IPS DF 4.7 (cell line): Measurements from ENCODE around the gene CCDC80.

Source experiments
- DNase-seq: peaks from one replicate; pipeline ENCODE4 v3.0.0-alpha.2; 2013; ENCODE audit warnings: low spot score; ENCODE audit errors: extremely low read depth

Gene CCDC80

DNA sequence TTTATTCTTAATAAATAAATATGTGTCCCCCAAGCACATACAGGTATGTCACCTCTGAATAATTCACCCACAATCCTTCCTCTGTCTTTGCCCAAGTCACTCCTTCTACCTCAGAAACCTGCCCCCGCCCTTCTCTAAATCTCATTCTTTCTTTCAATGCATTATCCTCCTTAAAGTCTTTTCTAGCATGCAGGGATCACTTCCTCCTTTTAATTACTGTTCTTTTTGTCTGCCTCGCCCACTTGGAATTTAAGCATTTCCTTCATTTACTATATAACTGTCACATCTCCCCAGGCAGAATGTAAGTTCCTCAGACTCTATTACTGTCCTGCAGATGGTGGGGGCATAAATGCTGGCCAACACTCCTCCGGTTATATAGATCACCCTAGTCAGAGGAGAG is 7.8 kb downstream of the CCDC80 start:
- no peak for DNase-seq

DNA sequence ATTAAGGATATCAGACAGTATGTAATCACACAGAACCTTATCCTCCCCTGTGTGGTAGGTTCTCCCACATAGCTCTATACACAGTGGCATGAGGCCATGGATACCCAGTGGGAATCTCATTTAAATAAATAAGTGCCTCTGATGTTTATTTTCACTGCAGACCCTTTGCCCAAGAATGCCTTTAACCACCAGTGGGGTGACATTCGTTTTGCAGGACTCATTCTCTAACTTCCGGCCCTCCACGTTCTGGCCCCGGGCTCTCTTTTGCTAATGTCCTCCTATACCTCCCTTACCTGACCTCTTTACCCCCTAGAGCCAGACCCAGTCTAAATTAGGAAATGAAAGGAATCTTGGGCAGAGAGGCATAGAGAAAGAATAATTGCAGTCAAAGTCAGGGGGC is 8.3 kb downstream of the CCDC80 start:
- no peak for DNase-seq

GRCh38 chr3:112631257-112631656 is 9.7 kb downstream of the CCDC80 start:
- DNase-seq: no peak

DNA sequence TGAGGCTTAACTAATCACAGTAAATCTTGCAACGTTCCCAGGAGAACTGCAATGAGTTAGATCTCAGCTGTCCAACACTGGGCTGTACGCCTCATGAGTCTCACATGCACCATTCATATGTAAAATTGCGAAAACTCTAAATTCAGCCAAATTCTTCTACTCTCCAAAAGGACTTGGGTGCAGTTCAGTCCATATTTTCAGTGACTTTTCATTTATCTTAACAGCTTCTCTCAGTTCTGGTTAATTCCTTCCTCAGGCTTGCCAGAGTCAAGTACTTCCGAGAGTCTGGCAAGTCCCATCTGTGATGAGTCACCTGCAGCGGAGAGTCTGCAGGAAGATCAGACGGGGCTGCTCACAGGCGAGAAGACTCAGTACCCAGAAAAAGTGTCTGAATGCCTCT is 11.5 kb downstream of the CCDC80 start:
- no peak for DNase-seq

DNA sequence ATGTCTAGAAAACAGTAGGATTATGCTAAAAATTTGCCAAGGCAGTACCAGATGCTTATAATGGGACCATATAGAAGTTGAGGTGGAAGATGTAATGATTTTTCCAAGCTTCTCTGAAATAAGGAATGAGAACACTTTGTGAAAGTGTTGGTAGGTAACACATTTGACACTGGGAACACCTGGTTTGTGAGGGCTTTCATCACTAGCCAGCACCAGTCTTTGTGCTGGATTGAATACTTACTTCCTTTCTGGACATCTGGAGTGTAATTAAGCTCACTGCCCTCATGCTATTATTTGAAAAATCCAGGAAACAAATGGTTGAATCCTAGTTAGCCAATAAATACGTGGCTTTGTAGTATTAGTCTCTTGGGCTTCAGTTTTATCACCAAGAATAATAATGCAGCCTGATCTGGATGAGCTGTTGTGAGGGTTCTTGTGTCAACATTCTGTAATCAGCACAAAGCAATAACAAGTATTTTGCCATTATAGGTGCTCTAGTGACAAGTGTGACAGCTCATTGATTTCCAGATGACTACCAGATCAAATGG is 12.9 kb downstream of the CCDC80 start:
- DNase-seq: no peak

- DNase-seq: no peak
Measured at GRCh38 chr3:112627419-112627818, 13.5 kb downstream of the CCDC80 start.

DNA sequence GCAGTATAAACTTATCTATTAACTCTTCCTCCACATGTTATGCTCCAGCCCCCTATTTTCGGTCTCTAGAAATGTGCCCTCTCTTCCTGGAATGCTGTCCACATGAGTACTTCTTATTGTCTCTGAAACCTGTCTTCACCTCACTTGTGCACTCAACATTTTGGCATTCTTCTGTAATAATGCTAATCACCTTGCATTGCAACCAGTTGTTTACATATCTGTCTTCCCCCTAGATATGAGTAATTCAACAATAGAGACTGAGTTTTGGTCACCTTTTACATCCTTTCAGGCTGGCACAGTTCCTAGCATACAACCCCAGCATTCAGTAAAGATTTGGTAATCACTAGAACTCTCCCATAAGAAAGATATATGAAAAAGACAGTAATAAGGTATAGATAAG is 17.2 kb downstream of the CCDC80 start:
- no peak for DNase-seq

DNA sequence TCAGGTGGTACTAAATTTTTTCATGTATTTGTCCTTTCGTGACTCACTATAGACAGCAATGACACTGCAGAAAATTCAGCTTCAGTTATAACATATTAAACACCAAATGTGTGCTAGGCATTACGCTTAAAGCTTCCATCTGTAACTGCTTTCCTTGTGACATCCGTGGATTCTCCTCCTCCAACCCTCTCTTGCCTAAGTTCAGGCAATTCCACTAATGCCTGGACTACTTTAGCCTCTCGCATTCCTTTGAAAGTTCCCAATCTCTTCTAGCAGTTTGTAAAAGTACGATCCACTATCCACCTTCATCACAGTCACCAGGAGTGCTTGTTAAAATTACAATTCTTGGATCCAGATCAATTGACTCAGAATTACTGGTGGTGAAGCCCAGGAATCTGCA is 17.7 kb downstream of the CCDC80 start:
- no peak for DNase-seq

GRCh38 chr3:112619295-112619694 is 21.6 kb downstream of the CCDC80 start:
- DNase-seq: no peak

DNA sequence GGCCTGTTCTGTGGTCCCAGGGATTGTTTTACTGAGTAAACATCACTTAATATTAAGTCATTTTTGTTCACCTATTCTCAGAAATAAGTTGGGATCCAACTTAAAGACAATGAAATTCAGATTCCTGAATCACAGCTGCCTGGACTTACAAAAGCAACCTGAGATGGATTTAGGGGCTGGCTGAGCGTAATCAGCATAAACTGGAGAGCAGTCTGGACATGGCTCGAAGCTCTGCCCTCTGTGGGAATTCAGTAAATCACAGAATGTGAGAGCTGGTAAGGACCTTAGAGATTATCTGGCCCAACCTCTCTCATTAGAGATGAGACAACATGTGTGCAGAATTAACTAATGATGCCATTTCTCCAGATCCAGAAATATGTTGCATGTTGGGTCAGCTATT is 23.7 kb downstream of the CCDC80 start:
- DNase-seq: no peak

DNA sequence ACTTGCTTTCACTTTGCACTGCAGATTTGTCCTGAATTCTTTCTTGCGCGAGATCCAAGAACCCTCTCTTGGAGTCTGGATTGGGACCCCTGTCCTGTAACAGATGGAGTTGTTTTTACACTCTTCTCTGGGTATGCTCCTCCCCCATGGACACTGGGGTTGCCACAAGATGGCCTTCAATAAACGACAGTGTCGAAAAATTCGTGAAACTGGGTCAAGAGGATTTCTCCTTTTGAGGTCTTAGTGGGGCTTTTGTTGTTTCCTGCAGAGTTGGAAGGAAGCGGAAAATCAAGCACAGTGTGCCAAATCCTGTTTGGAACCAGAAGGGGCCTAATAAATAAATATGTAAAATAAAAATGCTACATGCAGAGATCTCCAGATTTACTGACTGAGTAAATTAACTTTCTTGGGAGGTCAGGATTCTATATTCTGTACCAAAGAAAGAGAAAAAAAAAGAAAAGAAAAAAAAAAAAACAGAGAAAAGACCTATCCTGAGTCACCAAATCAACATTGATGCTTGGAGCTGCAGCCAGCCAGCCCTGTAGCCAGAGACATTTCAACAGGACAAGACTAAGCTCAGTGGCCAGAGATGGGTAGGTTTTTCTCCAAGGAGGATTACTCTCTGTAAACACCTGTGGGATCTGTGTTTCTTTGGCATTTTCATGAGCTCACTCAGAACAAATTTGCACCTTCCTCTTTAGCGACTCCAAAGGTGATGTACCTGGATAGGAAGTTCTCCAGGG is 24.8 kb downstream of the CCDC80 start:
- DNase-seq: no peak

DNA sequence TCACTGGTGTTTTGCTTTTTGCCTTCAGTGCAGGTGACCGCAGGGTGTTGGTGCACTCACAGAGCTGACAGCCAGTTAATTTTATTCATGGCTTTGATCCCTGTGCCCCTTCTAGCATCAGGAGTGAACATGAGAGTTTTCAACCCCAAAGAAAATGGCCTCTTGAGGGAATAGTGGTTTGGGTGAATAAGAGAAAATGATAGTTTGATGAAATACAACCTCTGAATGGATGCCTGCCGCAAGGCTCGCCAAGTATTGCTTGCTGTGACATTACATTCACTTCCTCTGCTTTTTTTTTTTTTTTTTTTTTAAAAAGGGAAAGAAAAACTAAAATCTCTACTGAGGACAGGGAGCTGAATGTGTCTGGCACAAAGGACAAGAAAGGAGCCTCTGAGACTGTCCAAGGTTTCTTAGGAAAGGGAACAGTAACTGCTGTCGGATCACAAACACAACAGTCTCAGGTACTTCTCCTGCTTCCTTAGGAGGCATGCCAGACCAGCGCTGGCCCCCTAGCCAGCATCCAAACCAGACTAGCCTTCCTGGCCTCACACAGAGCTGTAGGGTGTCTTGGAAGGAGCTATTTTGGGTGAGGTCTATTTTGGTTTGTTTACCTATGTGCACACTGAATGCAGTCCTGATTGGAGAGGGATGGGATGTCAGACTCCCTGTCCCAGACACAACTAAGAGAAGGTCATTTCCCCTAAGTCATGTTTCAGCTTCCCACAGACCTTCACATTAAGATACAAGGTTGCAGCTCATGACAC is 29.0 kb downstream of the CCDC80 start:
- DNase-seq: no peak

DNA sequence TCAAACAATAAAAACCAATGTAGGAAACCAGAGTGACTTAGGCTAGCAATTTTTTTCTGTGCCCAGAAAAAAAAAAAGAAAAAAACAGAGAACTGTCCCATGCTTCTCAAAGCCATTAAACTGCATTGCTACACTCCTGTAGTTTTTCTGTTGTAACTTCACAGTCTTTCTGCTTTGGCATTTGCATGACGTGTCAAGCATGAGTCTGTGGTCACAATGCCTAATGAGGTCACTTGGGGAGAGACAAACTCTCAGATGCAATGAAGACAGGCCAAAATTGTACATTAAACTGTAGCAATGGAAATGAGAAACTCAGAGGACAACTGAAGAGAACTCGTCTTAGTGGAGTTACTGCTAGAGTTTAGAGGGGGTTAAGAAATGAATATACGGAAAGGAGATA is 30.8 kb downstream of the CCDC80 start:
- no peak for DNase-seq

DNA sequence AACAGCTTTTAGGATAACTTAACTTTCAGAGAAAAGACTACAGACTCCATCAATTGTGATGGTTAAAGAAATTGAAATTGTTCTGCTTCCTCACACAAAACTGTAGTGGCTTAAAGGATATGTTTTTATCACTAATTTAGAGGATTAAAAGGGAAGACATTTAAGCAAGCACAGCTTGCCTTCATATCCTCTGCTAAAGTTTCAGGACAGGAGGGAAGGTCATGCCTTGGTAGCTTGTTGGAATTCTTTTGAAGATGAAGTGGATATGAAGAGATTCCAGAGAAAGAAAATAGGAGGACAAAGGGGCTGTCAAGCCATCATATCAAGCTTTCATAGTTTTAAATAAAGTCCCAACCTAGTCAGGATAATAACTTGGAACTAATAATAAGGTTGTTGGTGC is 33.1 kb downstream of the CCDC80 start:
- DNase-seq: no peak

DNA sequence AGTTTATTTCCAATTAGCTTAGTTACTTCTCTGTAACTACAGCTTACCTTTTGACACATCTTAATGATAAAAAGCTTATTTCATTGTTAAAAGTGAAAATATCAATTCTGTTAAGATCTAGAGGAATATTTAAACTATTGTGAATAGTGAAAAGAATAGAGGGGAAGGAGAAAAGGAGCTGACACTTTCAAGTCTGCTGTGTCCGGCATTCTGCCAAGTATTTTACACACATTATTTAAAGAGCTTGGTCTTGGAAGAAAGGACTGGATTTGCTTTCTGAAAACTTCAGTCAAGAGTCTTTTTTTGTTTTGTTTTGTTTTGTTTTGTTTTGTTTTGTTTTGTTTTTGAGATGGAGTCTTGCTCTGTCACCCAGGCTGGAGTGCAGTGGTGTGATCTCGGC is 34.8 kb downstream of the CCDC80 start:
- DNase-seq: no peak

- no peak for DNase-seq
Measured at GRCh38 chr3:112605285-112605684, 35.7 kb downstream of the CCDC80 start.

DNA sequence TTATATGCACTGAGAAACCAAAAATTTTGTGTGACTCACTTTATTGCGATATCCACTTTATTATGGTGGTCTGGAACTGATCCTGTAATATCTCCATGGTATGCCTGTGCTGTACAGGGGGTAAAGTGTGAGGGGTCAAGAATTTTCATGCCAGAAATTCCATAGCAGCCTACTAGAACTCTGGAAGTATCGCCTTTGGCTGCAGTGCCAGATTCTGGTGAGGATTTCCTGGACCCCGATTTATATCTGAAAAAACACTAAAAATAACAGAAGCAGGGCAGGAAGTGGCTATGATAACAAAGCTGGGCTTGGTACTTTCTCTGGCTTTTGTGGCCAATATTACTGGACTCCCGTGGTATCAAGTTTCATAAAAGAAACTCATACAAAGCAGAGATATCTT is 36.4 kb downstream of the CCDC80 start:
- no peak for DNase-seq

DNA sequence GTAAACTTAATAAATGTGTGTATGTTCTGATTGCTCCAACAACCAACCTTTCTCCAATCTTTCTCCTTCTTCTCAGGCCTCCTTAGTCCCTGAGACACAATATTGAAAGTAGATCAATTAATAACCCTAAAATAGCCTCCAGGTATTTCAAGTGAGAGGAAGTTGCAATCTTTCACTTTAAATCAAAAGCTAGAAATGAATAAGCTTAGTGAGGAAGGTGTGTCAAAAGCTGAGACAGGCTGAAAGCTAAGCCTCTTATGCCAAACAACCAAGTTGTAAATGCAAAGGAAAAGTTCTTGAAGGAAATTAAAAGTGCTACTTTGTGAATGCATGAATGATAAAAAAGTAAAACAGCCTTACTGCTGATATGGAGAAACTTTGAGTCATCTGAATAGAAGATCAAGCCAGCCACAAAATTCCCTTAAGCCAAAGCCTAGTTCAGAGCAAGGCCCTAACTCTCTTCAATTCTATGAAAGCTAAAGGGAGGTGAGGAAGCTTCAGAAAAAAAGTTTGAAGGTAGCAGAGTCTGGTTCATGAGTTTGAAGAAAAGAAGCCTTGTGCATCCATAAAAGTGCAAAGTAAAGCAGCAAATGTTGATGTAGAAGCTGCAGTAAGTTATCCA is 38.6 kb downstream of the CCDC80 start:
- DNase-seq: no peak

- no peak for DNase-seq
Measured at GRCh38 chr3:112598731-112599130, 42.2 kb downstream of the CCDC80 start.

GRCh38 chr3:112597945-112598344 is 43.0 kb downstream of the CCDC80 start:
- no peak for DNase-seq

DNA sequence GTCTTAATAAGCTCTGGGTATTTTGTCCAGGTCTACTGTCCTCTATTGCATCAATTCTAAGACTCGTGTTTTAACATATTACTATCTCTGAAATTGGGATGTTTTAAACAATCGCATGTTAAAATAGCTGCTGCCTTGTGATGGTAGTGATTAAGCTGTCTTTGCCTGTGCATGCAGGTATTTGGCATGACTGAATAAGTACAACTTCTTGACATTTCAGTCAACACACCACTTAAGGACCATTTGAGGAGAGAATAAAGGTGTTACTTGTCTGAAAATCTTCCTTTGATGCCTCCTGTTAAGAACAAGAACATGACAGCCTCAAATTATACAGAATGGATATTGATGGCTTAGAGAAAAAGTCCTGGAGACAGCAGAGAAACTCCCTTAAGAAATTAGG is 46.1 kb downstream of the CCDC80 start:
- no peak for DNase-seq

- DNase-seq: no peak
Measured at GRCh38 chr3:112593258-112593657, 47.7 kb downstream of the CCDC80 start.
